GM19455 (cell line): ENCODE results near the gene DISP2.
A peak's percentile ranks its signal among the peaks of the same experiment; 100 is the strongest.

ENCODE experiments used
- ATAC-seq: cut with Tn5 transposase; IDR thresholded peaks from one replicate; pipeline ENCODE4 v1.9.1; 2021; ENCODE audit not compliant: unreplicated experiment

DISP2 gene

DNA sequence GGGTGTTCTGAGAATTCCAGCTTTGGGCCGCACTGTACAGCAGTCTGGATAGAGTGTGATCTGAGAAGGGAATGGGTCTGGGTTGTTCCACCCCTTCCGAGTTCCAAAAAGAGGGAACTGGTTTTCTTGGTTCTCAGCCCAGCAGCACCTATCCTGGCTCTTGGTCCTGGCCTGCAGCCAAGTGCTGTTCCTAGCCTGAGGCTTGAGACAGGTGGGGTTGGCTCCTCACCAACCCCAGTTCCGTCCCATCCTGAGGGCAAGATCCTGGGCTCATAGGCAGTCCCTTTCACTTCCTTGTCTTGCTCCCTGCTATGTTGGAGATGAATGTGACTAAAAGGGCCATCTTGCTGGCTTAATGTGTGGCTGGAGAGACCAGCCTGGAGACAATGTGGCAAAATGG, 62.8 kb downstream of the DISP2 start:
- no peak for ATAC-seq

DNA sequence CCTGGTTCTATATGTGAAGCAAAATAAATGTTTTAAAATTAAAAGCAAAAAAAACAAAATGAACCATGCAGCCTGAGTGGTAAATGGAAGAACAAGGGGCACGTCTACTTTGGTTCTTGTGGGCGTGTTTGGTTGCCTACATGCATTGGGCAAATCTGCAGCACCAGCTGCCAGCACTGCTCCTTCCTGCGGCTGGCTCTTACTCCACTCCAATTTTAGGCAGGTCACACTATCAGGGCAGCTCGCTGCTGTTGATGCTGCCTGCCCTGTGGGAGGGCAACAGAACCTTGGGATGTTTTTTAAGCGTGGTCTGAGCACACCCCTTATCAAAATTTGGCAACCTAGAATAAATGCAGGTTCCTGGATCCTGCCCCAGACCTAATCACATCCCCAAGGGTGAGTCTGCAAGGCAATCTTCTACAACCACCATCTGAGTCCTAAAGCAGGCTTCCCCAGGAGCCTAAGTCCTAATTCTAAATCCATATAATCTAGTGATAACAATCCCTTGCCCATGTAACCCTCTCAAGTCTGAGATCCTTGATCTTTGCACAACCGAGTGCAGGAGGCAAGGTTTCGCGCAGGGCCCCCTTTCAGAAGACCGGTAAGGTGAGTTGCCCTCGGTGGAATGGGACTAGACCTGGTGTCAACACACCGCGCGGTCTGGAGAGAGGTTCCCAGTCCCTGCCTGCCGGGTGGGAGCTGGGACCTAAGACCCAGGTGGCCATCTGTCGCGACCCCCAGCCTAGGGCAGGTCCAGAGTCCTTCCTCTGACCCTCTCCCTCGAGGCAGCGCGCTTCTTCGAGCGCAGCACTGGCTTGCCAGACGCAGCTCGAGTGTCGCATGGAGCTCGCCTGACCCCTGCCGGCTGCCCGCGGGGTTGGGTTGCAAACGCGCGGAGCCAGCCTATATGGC, 63.5 kb downstream of the DISP2 start:
- ATAC-seq: peak; percentile 68

DNA sequence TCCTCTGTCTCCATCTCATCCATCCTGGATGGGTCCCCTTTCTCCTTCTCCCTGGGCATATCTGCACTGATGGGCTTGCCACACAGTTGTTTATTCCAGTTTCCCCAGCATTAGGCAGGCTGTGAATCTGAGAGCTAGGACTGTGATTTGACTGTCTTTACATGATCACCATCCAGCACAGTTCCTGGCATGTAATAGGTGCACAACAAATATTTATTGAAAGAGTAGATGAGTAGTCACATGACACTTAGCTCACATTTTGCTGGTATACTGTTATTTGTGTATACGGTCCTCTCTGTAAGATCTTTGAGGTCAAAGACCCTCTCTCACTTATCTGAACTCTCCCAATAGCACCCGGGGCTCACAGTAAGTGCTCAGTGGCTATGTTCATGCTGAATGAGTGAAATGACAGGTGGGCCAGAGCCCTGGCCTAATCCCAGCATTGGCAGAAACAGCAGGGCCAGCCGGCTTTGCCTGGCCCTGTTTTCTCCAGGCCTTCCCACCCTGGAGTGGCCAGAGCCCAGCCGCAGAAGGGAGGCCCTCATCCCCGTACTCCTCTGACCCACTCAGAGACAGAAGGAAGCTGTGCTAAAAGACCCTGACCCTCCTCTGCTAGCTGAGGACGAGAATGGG, 66.6 kb downstream of the DISP2 start:
- ATAC-seq: no peak

DNA sequence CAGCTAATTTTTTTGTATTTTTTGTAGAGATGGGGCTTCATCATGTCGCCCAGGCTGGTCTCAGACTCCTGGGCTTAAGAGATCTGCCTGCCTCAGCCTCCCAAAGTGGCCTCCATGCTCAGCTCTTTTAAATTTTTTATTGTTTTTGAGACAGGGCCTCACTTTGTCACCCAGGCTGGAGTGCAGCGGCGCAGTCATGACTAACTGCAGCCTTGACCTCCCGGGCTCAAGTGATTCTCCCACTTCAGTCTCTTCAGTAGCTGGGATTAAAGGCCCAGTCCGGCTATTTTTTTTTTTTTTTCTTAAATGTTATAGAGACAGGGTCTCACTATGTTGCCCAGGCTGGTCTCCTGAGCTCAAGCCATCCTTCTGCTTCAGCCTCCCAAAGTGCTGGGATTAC, 67.7 kb downstream of the DISP2 start:
- no peak for ATAC-seq

DNA sequence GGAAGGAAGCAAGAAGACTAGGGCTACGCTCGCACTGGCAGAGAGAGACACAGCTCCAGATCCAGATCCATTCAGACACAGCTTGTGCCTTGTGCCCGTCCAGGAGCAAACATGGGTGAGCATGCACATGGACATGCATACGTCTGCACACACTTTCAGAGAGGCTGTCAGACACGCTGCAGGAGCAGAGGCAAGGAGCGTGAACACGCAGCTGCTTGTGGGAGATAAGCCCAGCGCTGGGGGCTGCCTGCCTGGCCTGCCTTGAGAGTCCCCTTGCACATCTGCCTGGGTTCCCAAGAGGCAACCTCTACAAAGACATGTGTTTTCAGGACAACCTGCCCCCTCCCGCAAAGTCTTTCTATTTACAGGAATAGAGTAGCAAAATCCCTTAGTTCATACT, 69.2 kb downstream of the DISP2 start:
- no peak for ATAC-seq

DNA sequence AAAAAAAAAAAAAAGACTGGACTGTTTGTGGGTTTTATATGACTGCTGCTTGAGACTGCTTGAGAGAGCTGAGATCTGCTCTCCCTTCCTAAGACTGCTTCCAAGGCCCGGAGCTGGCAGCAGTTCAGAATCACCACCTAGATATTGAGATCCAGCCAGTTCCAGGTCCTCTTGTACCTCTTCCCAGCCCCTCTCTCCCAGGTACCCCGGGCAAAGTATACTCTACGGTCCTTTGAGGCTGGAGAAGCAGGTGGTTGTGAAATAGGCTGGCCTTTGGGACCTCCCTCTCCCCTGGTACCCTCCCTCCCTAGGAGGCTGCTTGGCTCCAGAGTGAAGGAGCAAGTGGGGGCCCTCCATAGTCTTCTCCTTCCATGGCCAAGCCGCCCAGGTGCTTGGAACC, 70.2 kb downstream of the DISP2 start:
- ATAC-seq: no peak
